ENCODE measurements around the gene ZP4. TPM values are rescaled to one million over a fixed set of nuclear protein-coding genes. Genes with fewer than 3 reads are reported as not detected.

The ZP4 gene
- total and polyA plus RNA-seq, 2 of the 13 experiments (the other 11 are each of a cell fraction or from before 2014, with no cell fraction given): not detected

DNA sequence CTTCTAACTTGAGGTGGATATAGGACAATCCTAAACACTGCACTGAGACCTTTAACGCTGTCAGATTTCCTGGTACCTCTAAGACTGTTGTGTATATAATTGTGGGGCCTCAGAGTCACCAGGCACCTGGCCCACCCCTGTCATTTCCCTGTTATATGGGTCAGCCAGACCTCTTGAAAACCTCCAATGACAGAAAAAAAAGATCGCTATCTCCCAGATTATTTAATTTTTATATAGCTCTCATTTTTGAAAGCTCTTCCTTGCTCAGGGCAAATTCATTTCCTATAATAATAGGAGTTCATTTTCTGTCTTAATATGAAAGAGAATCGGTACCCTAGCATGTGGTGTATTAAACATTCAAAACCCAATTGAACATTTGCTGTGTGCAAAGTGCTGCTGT, 56.7 kb downstream of the ZP4 start:
- BruUV-seq (replicated peaks): no TSS peak
- H3K9ac ChIP-seq (ENCODE audit: insufficient read depth, low read depth, low read length): no peak overlapping the region
- H2AFZ ChIP-seq (ENCODE audit: low read length): no peak overlapping the region
- H3K4me2 ChIP-seq (ENCODE audit: low read depth, low read length): no peak overlapping the region
- H3K4me1 ChIP-seq (ENCODE audit: insufficient read depth, low read length): no peaks in the 10 kb centered on the region
- no peaks in the 10 kb centered on the region; the same call in none of the 2 replicates for H3K9me3 ChIP-seq (ENCODE audit: low read length)
- in situ Hi-C loops (cut with HindIII; ENCODE audit: extremely low pct_ligation_motif_present, low pct_unique_long_range_greater_than_20kb): no loop called here
- FAIRE-seq (no peak), DNase-seq (ENCODE audit: low spot score) (no peak), ATAC-seq (no peak)
- intact Hi-C loops (cut with micrococcal nuclease; ENCODE audit: unreplicated experiment): no loop called here
- 20% methylated on average over 3 of the region's 3 CpGs for WGBS (ENCODE audit: low lambda C conversion rate)
- H3K36me3 ChIP-seq (replicated peaks in 1 of 2; ENCODE audit: control insufficient read depth in 1 of 2, insufficient read depth in 2 of 2, low read length in 2 of 2): no peaks in the 10 kb centered on the region
- no peaks in the 10 kb centered on the region for H3K27me3 ChIP-seq (ENCODE audit: control insufficient read depth in 1 of 2, insufficient read depth in 2 of 2, low read length in 2 of 2)
- no peaks in the 10 kb centered on the region for H4K20me1 ChIP-seq (ENCODE audit: insufficient read depth, low read length)
- ChIA-PET POLR2A (no interaction called here), CTCF (ENCODE audit: low intra/inter-chr PET ratio, low total read pairs) (no interaction called here)
- H3K27ac ChIP-seq (ENCODE audit: extremely low read length, insufficient read depth, low read length): no peak overlapping the region
- no peaks in the 10 kb centered on the region for H3K79me2 ChIP-seq (ENCODE audit: insufficient read depth, low read length)
- no peak overlapping the region for H3K4me3 ChIP-seq (replicated peaks in 1 of 3; ENCODE audit: insufficient read depth in 1 of 3, low read depth in 2 of 3, low read length in 3 of 3)
- no peak for TF ChIP-seq CEBPG (CRISPR knock-in tag; IDR thresholded peaks at IDR 0.05)
- TF ChIP-seq, protein P1, sequence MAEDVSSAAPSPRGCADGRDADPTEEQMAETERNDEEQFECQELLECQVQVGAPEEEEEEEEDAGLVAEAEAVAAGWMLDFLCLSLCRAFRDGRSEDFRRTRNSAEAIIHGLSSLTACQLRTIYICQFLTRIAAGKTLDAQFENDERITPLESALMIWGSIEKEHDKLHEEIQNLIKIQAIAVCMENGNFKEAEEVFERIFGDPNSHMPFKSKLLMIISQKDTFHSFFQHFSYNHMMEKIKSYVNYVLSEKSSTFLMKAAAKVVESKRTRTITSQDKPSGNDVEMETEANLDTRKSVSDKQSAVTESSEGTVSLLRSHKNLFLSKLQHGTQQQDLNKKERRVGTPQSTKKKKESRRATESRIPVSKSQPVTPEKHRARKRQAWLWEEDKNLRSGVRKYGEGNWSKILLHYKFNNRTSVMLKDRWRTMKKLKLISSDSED (CRISPR knock-in tag; IDR thresholded peaks at IDR 0.05): no peak
- TF ChIP-seq HDAC2 (CRISPR knock-in tag; IDR thresholded peaks at IDR 0.05): no peak
- no peak for TF ChIP-seq NR2F2 (IDR thresholded peaks at IDR 0.05; ENCODE audit: borderline replicate concordance, low read depth)
- TF ChIP-seq RARG (CRISPR knock-in tag; IDR thresholded peaks at IDR 0.05; ENCODE audit: low read depth): no peak
- TF ChIP-seq, protein P2, sequence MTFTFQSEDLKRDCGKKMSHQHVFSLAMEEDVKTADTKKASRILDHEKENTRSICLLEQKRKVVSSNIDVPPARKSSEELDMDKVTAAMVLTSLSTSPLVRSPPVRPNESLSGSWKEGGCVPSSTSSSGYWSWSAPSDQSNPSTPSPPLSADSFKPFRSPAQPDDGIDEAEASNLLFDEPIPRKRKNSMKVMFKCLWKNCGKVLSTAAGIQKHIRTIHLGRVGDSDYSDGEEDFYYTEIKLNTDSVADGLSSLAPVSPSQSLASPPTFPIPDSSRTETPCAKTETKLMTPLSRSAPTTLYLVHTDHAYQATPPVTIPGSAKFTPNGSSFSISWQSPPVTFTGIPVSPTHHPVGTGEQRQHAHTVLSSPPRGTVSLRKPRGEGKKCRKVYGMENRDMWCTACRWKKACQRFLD (CRISPR knock-in tag; IDR thresholded peaks at IDR 0.05; ENCODE audit: borderline replicate concordance): no peak
- TF ChIP-seq KDM1A (CRISPR knock-in tag; IDR thresholded peaks at IDR 0.05): no peak
- TF ChIP-seq ZNF33A (CRISPR knock-in tag; IDR thresholded peaks at IDR 0.05; ENCODE audit: borderline replicate concordance): no peak
- TF ChIP-seq, protein P3, sequence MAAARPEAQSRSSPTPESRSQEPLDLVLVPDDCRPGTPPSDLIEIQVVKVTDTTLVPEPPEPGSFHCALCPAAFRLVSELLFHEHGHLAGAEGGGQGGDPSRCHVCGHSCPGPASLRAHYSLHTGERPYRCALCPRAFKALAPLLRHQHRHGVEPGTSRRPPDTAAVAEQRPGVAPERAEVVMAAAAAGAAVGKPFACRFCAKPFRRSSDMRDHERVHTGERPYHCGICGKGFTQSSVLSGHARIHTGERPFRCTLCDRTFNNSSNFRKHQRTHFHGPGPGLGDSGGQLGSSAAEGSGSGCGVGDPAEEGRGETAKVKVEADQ (CRISPR knock-in tag; IDR thresholded peaks at IDR 0.05; ENCODE audit: borderline replicate concordance): no peak
- no peak for TF ChIP-seq CENPX (CRISPR knock-in tag; IDR thresholded peaks at IDR 0.05)
- TF ChIP-seq LCORL (IDR thresholded peaks at IDR 0.05): no peak
- TF ChIP-seq LCORL (CRISPR knock-in tag; IDR thresholded peaks at IDR 0.05): no peak
- TF ChIP-seq, protein P4, sequence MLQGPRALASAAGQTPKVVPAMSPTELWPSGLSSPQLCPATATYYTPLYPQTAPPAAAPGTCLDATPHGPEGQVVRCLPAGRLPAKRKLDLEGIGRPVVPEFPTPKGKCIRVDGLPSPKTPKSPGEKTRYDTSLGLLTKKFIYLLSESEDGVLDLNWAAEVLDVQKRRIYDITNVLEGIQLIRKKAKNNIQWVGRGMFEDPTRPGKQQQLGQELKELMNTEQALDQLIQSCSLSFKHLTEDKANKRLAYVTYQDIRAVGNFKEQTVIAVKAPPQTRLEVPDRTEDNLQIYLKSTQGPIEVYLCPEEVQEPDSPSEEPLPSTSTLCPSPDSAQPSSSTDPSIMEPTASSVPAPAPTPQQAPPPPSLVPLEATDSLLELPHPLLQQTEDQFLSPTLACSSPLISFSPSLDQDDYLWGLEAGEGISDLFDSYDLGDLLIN (CRISPR knock-in tag; IDR thresholded peaks at IDR 0.05; ENCODE audit: borderline replicate concordance): no peak
- TF ChIP-seq HOXA7 (CRISPR knock-in tag; IDR thresholded peaks at IDR 0.05): no peak
- no peak for TF ChIP-seq MZF1 (CRISPR knock-in tag; IDR thresholded peaks at IDR 0.05; ENCODE audit: borderline replicate concordance)
- TF ChIP-seq, protein P5, sequence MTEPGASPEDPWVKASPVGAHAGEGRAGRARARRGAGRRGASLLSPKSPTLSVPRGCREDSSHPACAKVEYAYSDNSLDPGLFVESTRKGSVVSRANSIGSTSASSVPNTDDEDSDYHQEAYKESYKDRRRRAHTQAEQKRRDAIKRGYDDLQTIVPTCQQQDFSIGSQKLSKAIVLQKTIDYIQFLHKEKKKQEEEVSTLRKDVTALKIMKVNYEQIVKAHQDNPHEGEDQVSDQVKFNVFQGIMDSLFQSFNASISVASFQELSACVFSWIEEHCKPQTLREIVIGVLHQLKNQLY (CRISPR knock-in tag; IDR thresholded peaks at IDR 0.05): no peak
- TF ChIP-seq PHF20 (CRISPR knock-in tag; IDR thresholded peaks at IDR 0.05): no peak
- no peak for TF ChIP-seq MAFK (conservative IDR thresholded peaks at IDR 0.05 in 1 of 2, IDR thresholded peaks at IDR 0.05 in 1 of 2; ENCODE audit: low read length in 2 of 2)

All from HepG2 (cell line).